ENCODE data around the gene ICA1L. TPM values are rescaled to one million over a fixed set of nuclear protein-coding genes. Genes with fewer than 3 reads are reported as not detected.

The ICA1L gene
- total RNA-seq, 1 donor from 2014 or later = 4.1 TPM

DNA sequence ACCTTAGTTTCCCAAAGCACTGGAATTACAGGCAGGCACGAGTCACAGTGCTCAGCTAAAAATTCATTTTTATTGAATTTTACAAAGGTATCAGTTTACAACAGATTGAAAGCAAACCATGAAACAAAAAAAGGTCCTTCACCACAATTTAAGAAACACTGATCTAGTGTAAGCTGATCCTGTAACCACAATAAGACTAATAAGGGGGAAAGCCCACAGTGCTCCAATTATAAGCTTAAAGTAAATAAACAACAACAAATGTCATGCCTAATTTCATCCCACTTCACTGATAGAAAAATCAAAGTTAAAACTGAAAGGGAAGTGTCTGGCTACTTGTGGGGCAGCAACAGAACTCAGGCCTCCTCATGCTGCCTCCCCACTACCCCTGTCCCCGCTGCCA is 49.2 kb downstream of the ICA1L start:
- TF ChIP-seq CTCF (IDR thresholded peaks at IDR 0.05; ENCODE audit: unreplicated experiment) = no peak
- Mint-ChIP-seq H3K9me3 (ENCODE audit: unreplicated experiment) (no peaks in the 10 kb centered on the region), H3K4me1 (ENCODE audit: unreplicated experiment) (peaks cover 2% of the 10 kb centered on the region), H3K4me3 (ENCODE audit: unreplicated experiment) (no peak overlapping the region), H3K27ac (ENCODE audit: unreplicated experiment) (no peak overlapping the region), H3K36me3 (ENCODE audit: low read depth, unreplicated experiment) (no peaks in the 10 kb centered on the region), H3K27me3 (ENCODE audit: unreplicated experiment) (no peaks in the 10 kb centered on the region)
- DNase-seq (ENCODE audit: low spot score) = no peak

- no peak for DNase-seq (ENCODE audit: low spot score)
- no peak for TF ChIP-seq CTCF (IDR thresholded peaks at IDR 0.05; ENCODE audit: unreplicated experiment)
- no peak overlapping the region for H3K27ac Mint-ChIP-seq (ENCODE audit: unreplicated experiment)
- no peak overlapping the region for H3K4me3 Mint-ChIP-seq (ENCODE audit: unreplicated experiment)
- peaks cover 2% of the 10 kb centered on the region for H3K4me1 Mint-ChIP-seq (ENCODE audit: unreplicated experiment)
- no peaks in the 10 kb centered on the region for H3K9me3 Mint-ChIP-seq (ENCODE audit: unreplicated experiment)
- H3K36me3 Mint-ChIP-seq (ENCODE audit: low read depth, unreplicated experiment) = no peaks in the 10 kb centered on the region
- no peaks in the 10 kb centered on the region for H3K27me3 Mint-ChIP-seq (ENCODE audit: unreplicated experiment)
Measured at GRCh38 chr2:202821206-202822160, 50.1 kb downstream of the ICA1L start.

DNA sequence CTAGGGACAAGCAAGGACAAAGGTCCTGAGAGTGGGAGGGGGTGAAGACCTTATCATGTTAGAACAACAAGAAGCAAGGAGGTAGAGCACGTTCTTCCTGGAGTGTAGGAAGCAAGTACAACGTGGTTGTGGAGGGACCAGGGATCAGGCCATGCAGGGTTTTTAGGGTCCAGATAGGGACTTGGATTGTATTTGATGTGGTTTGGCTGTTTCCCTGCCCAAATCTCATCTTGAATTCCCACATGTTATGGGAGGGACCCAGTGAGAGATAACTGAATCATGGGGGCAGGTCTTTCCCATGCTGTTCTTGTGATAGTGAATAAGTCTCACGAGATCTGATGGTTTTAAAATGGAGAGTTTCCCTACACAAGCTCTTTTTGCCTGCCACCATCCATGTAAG is 53.2 kb downstream of the ICA1L start:
- Mint-ChIP-seq H3K4me3 (ENCODE audit: unreplicated experiment) (no peak overlapping the region), H3K4me1 (ENCODE audit: unreplicated experiment) (peaks cover 2% of the 10 kb centered on the region), H3K9me3 (ENCODE audit: unreplicated experiment) (no peaks in the 10 kb centered on the region), H3K36me3 (ENCODE audit: low read depth, unreplicated experiment) (peaks cover 8% of the 10 kb centered on the region), H3K27me3 (ENCODE audit: unreplicated experiment) (no peaks in the 10 kb centered on the region), H3K27ac (ENCODE audit: unreplicated experiment) (no peak overlapping the region)
- DNase-seq (ENCODE audit: low spot score) = no peak
- TF ChIP-seq CTCF (IDR thresholded peaks at IDR 0.05; ENCODE audit: unreplicated experiment) = no peak

DNA sequence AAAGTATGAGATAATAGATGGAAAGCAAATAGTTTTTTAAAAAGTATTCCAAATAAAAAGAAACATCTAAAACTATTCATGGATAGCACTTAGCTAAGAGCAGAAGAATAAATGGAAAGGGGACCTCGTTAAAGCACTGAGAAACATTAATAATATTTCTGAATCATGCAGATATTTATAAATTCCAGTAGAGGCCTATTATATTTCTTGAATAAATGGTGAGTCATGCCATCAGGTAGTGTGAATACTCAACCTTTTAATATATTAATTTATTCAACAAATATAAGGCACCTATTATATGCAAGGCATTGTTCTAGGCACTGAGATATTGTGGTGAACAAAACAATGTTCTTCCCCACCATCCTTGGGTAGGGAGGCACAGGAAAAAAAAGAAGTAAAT is 53.8 kb downstream of the ICA1L start:
- H3K27me3 Mint-ChIP-seq (ENCODE audit: unreplicated experiment) = no peaks in the 10 kb centered on the region
- H3K27ac Mint-ChIP-seq (ENCODE audit: unreplicated experiment) = no peak overlapping the region
- no peak for DNase-seq (ENCODE audit: low spot score)
- peaks cover 2% of the 10 kb centered on the region for H3K4me1 Mint-ChIP-seq (ENCODE audit: unreplicated experiment)
- H3K9me3 Mint-ChIP-seq (ENCODE audit: unreplicated experiment) = no peaks in the 10 kb centered on the region
- TF ChIP-seq CTCF (IDR thresholded peaks at IDR 0.05; ENCODE audit: unreplicated experiment) = no peak
- no peak overlapping the region for H3K4me3 Mint-ChIP-seq (ENCODE audit: unreplicated experiment)
- peaks cover 8% of the 10 kb centered on the region for H3K36me3 Mint-ChIP-seq (ENCODE audit: low read depth, unreplicated experiment)

Measured in endothelial cell (in vitro differentiated cells).